Pancreas (tissue), 10 donors: ENCODE data around the gene BTG2. TPM values are rescaled to one million over a fixed set of nuclear protein-coding genes. Genes with fewer than 3 reads are reported as not detected.

Experiments
- ATAC-seq, 4 donors: fragments of 200-7000 bp; cut with Tn5 transposase; one replicate each; pipeline versions ENCODE4 v1.8.0 to v1.9.1; 2020; ENCODE audit warnings: mild to moderate bottlenecking in 4 of 4, moderate library complexity in 4 of 4
- DNase-seq, 6 donors: peaks; one replicate each; pipeline ENCODE4 v3.0.0-alpha.2; 2020
- FAIRE-seq: peaks from 2 replicates; lab custom pipeline; 2012; peaks lifted over from hg19 to GRCh38; lab: Jason Lieb, UNC
- H3K27ac ChIP-seq, 4 donors: fragments of 200-600 bp; sonication (generic); 1 replicate in 3 of 4; 2 replicates in 1 of 4; pipeline versions ENCODE4 v1.5.0 to v1.8.0; 2020
- H3K27me3 ChIP-seq, 4 donors: fragments of 200-600 bp; one replicate each; pipeline ENCODE4 v1.8.0; 2021
- H3K36me3 ChIP-seq, 3 donors: fragments of 200-600 bp; sonication (generic) in 1 of 3; one replicate each; pipeline versions ENCODE4 v1.5.0 to v1.8.0; 2020 to 2021
- H3K4me1 ChIP-seq, 3 donors: fragments of 200-600 bp; one replicate each; pipeline ENCODE4 v1.8.0; 2021
- H3K4me3 ChIP-seq, 4 donors: fragments of 200-600 bp; sonication (generic) in 2 of 4; one replicate each; pipeline versions ENCODE4 v1.5.0 to v1.8.0; 2020 to 2021
- H3K9me3 ChIP-seq, 4 donors: fragments of 200-600 bp; one replicate each; pipeline ENCODE4 v1.8.0; 2021
- CTCF ChIP-seq, 4 donors: fragments of 200-600 bp; sonication (generic) in 3 of 4; IDR thresholded peaks; one replicate each; pipeline versions ENCODE4 v1.5.0 to v1.8.0; 2021; ENCODE audit warnings: antibody characterized with exemption in 4 of 4
- WGBS, 2 donors: extraction: QIAGEN DNeasy Blood & Tissue Kit; methylation state at CpG; one replicate each; pipeline ENCODE4 v1.1.7; 2013; 5-methylcytosine and 5-hydroxymethylcytosine counted together
- intact Hi-C, 3 donors: fragments of 100-400 bp; cut with DNase I; formaldehyde crosslinking; loops; one replicate each; pipeline versions ENCODE4 v1.11.1 to v1.14.2; 2022
- polyA plus RNA-seq, 2 donors: library from polyadenylated mRNA; stranded (reverse); fragments of 200-250 nt; gene quantifications; one replicate each; pipeline ENCODE4 v1.2.3, GENCODE V29; 2013
- total RNA-seq, 6 donors: library from RNA; stranded (reverse); fragmentation: NEBNext Ultra II Directional in 4 of 6; extraction: Animal tissue kit (Norgen Biotek cat#: 25700) in 4 of 6; gene quantifications; one replicate each; pipeline versions ENCODE4 v1.2.1 to v1.2.4, GENCODE V29; 2021 to 2023
- donor health status: healthy with polysubstance abuse.
- donor health status: DM: no; HTN: no; CAD: no; lungs with moderate emphysema.
- donor health status: DM: no; HTN: no; CAD: no.
- donor health status: control.
- donor health status: control.
- donor health status: Bipolar disorder and iron deficiency.
- donor health status: DM: yes; HTN: yes; CAD: no.
- donor health status: DM: no; HTN: no; CAD: no.
- donor health status: DM: no; HTN: no; CAD: no.
- donor health status: DM: yes; HTN: yes; CAD: no.

Gene BTG2
- total and polyA plus RNA-seq, 8 donors: 83.1 to 452 (median 192) TPM

GRCh38 chr1:203343956-203344754, 38.8 kb downstream of the BTG2 start:
- H3K4me3 ChIP-seq: no peak overlapping the region
- intact Hi-C loops: loop anchor here in 2 of 3 donors (5.0 to 10.0 kb wide), 3 partner anchors 101 to 143 kb away; no protein-coding TSS in a partner anchor
- H3K27ac ChIP-seq: no peak overlapping the region
- no peaks in the 10 kb centered on the region for H3K9me3 ChIP-seq
- H3K4me1 ChIP-seq: peaks cover 0 to 4% (median 0%) of the 10 kb centered on the region in 3 donors
- H3K36me3 ChIP-seq: no peaks in the 10 kb centered on the region
- H3K27me3 ChIP-seq: no peaks in the 10 kb centered on the region
- WGBS, 2 donors: 83% methylated on average over 9 of the region's 9 CpGs
- no peak for FAIRE-seq
- no peak for ATAC-seq
- DNase-seq: no peak
- no peak for TF ChIP-seq CTCF (IDR thresholded peaks at IDR 0.05)

GRCh38 chr1:203346060-203346768, 40.9 kb downstream of the BTG2 start:
- DNase-seq: no peak
- intact Hi-C loops: loop anchor here in 2 of 3 donors (10.0 kb wide), 2 partner anchors 99 to 139 kb away; no protein-coding TSS in a partner anchor
- Histone ChIP-seq H3K4me3 (no peak overlapping the region), H3K27ac (no peak overlapping the region), H3K27me3 (no peaks in the 10 kb centered on the region), H3K36me3 (no peaks in the 10 kb centered on the region), H3K4me1 (peaks cover 0 to 8% (median 0%) of the 10 kb centered on the region in 3 donors), H3K9me3 (no peaks in the 10 kb centered on the region)
- 75 to 80% methylated on average over 7 of the region's 7 CpGs for WGBS, 2 donors
- FAIRE-seq: no peak
- TF ChIP-seq CTCF (IDR thresholded peaks at IDR 0.05): no peak
- ATAC-seq: no peak

- no peaks in the 10 kb centered on the region for H3K27me3 ChIP-seq
- 89 to 91% methylated on average over 3 of the region's 3 CpGs for WGBS, 2 donors
- no peak for FAIRE-seq
- no peaks in the 10 kb centered on the region for H3K9me3 ChIP-seq
- no peak for DNase-seq
- intact Hi-C loops: loop anchor here in 2 of 3 donors (10.0 kb wide), 2 partner anchors 98 to 138 kb away; no protein-coding TSS in a partner anchor
- H3K4me3 ChIP-seq: no peak overlapping the region
- H3K36me3 ChIP-seq: no peaks in the 10 kb centered on the region
- no peak overlapping the region for H3K27ac ChIP-seq
- TF ChIP-seq CTCF (IDR thresholded peaks at IDR 0.05): no peak
- H3K4me1 ChIP-seq: peaks cover 0 to 8% (median 0%) of the 10 kb centered on the region in 3 donors
- no peak for ATAC-seq
These were observed 41.4 kb downstream of the BTG2 start for GRCh38 chr1:203346769-203347102.

- 92 to 98% methylated on average over 1 of the region's 1 CpG for whole genome bisulfite sequencing, 2 donors
- no peak for FAIRE-seq
- no peak for TF ChIP-seq CTCF (IDR thresholded peaks at IDR 0.05)
- H3K27me3 ChIP-seq: no peaks in the 10 kb centered on the region
- no peak overlapping the region for H3K27ac ChIP-seq
- H3K4me3 ChIP-seq: no peak overlapping the region
- H3K4me1 ChIP-seq: peaks cover 0 to 8% (median 0%) of the 10 kb centered on the region in 3 donors
- DNase-seq: no peak
- H3K36me3 ChIP-seq: no peaks in the 10 kb centered on the region
- no peaks in the 10 kb centered on the region for H3K9me3 ChIP-seq
- intact Hi-C loops: loop anchor here in 2 of 3 donors (10.0 kb wide), 2 partner anchors 96 to 136 kb away; no protein-coding TSS in a partner anchor
- ATAC-seq: no peak
These were observed 43.8 kb downstream of the BTG2 start for GRCh38 chr1:203349166-203349565.
